ENCODE measurements around the gene ZSCAN2.
"Not testable (repeated sequence)": the region's sequence is repeated elsewhere in the genome, so short reads cannot be mapped to it uniquely, and the experiment has no call there.

- not testable (repeated sequence) for TF ChIP-seq EZH2 (IDR thresholded peaks at IDR 0.05; ENCODE audit: insufficient read depth, low read length); CTCF (IDR thresholded peaks at IDR 0.05; ENCODE audit: insufficient read depth, low read depth, low read length)
Measured at GRCh38 chr15:84641871-84642270, 41.1 kb downstream of the ZSCAN2 start.

Measured in astrocyte (in vitro differentiated cells and primary cell).